ENCODE results near the gene DTX3. TPM values are rescaled to one million over a fixed set of nuclear protein-coding genes. Genes with fewer than 3 reads are reported as not detected.
"Not testable (repeated sequence)": the region's sequence is repeated elsewhere in the genome, so short reads cannot be mapped to it uniquely, and the experiment has no call there.

DTX3 gene
- total RNA-seq, 1 experiment from 2014 or later: 42.9 TPM

DNA sequence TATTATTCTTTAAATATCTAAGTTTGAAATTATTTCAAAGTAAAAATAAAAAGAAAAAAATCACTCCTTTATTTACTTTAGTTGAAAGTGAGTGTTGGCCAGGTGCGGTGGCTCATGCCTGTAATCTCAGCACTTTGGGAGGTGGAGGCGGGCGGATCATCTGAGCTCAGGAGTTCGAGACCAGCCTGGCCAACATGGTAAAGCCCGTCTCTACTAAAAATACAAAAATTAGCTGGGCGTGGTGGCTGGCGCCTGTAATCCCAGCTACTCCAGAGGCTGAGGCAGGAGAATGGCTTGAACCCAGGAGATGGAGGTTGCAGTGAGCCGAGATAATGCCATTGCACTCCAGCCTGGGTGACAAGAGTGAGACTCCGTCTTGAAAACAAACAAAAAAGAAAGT is 32.1 kb downstream of the DTX3 start:
- H3K4me3 ChIP-seq (ENCODE audit: insufficient read depth, low read depth, low read length); H3K36me3 ChIP-seq (replicated peaks; ENCODE audit: control insufficient read depth, insufficient read depth, low read length); DNase-seq: not testable (repeated sequence)
- peaks cover 29% of the 10 kb centered on the region for H3K27me3 ChIP-seq (ENCODE audit: control insufficient read depth, insufficient read depth, low read length)

DNA sequence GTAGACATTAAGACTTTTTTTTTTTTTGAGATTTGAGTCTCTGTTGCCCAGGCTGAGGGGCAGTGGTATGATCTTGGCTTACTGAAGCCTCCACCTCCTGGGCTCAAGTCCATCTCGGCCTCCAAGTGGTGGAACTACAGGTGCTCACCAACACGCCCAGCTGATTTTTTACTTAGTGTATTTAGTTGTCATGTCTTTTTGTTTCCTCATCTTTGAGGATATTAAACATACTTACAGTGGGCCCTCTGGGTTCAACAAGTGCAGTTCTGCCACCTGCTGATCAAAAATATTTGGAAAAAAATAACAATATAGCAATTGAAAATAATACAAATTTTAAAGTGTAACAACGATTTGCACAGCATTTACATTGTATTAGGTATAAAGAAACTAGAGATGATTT is 32.7 kb downstream of the DTX3 start:
- no peaks in the 10 kb centered on the region for H3K36me3 ChIP-seq (replicated peaks; ENCODE audit: control insufficient read depth, insufficient read depth, low read length)
- peaks cover 23% of the 10 kb centered on the region for H3K27me3 ChIP-seq (ENCODE audit: control insufficient read depth, insufficient read depth, low read length)
- no peak overlapping the region for H3K4me3 ChIP-seq (ENCODE audit: insufficient read depth, low read depth, low read length)
- DNase-seq: no peak

DNA sequence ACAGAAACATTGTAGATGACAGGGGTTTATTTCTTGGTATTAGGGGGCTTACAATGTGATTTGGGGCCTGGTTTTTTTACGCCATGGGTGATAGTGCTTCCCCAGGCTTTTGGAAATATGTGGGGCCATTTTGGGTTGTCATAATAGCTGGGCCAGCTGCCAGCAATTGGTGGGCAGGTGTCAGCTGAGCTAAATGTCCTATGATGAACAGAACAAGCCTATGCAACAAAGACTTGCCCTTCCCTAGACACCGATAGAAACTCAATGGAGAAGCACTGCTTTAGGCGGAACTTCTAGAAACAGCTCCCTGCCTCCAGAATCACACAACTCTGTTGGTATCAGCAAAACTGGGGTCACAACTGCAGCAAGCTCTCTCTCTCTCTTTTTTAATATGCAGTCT is 33.5 kb downstream of the DTX3 start:
- H3K27me3 ChIP-seq (ENCODE audit: control insufficient read depth, insufficient read depth, low read length): peaks cover 15% of the 10 kb centered on the region
- no peak for DNase-seq
- no peaks in the 10 kb centered on the region for H3K36me3 ChIP-seq (replicated peaks; ENCODE audit: control insufficient read depth, insufficient read depth, low read length)
- no peak overlapping the region for H3K4me3 ChIP-seq (ENCODE audit: insufficient read depth, low read depth, low read length)

DNA sequence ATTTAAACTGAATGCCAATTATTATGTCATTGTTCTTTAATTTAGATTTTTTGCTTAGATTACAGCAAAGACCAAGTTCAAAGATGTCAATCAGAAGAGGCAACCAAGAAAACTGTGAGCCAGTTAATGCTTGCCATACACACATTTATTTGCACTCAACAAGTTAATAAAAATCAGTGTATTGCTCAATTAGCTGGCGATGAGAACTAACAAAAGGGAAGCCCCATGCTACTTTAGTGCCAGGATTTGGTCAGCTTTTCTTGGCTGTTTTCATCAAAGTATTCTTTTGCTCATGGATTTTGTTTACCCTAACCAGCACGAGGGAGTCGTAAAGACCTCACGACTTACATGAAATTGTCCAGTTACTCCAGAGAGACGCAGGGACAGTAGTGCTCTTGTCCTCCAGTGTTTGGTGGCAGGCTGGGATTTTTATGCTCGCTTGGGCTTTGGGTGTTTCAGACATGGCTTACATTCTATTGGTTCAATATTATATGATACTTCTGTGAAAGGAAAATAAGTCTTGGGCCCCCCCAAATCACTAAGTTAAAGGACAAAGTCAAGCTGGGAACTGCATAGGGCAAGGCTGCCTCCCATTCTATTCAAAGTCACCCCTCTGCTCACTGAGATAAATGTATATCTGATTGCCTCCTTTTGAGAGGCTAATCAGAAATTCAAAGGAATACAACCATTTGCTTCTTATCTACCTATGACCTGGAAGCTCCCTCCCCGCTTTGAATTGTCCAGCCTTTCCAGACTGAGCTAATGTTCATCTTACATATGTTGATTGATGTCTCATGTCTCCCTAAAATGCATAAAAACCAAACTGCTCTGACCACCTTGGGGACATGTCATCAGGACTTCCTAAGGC is 35.8 kb downstream of the DTX3 start:
- no peak for DNase-seq
- Histone ChIP-seq H3K27me3 (ENCODE audit: control insufficient read depth, insufficient read depth, low read length) (peaks cover 2% of the 10 kb centered on the region; the same call in 1 of the 2 replicates), H3K36me3 (replicated peaks; ENCODE audit: control insufficient read depth, insufficient read depth, low read length) (no peaks in the 10 kb centered on the region), H3K4me3 (ENCODE audit: insufficient read depth, low read depth, low read length) (no peak overlapping the region)

DNA sequence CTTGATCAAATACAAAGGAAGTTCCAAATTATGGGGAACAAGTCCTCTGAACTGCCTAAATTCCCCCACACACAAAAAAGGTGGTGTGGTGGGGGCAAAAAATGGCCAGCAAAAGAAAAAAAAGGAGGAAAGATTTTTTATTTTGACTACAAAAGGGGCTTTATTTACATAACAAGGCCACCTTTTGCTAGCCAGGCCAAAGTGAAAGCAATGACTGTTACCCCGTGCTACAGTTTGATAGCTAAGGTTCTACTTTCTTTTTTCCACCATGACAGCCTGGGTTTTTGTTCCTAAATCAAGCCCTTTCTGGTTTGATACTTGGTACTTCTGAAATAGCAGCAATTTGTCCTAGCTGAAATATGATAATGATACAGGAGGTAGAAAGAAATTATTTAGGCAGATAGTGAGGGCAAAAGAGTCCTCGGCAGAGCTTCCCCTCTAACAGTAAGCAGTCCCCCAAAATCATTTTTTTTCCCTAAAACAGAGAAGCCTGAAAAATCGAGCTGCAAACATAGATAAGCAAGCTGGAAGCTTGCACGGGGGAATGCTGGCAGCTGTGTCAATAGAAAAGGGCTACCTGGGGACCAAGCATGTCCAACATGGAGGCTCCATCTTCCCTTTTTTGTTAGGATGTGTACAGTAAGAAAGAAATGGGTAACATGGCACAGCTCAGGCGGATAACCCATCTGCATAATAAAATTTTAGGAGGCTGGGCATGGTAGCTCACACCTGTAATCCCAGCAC is 37.2 kb downstream of the DTX3 start:
- Histone ChIP-seq H3K36me3 (replicated peaks; ENCODE audit: control insufficient read depth, insufficient read depth, low read length) (no peaks in the 10 kb centered on the region), H3K27me3 (ENCODE audit: control insufficient read depth, insufficient read depth, low read length) (no peaks in the 10 kb centered on the region; the same call in 1 of the 2 replicates), H3K4me3 (ENCODE audit: insufficient read depth, low read depth, low read length) (no peak overlapping the region)
- no peak for DNase-seq

DNA sequence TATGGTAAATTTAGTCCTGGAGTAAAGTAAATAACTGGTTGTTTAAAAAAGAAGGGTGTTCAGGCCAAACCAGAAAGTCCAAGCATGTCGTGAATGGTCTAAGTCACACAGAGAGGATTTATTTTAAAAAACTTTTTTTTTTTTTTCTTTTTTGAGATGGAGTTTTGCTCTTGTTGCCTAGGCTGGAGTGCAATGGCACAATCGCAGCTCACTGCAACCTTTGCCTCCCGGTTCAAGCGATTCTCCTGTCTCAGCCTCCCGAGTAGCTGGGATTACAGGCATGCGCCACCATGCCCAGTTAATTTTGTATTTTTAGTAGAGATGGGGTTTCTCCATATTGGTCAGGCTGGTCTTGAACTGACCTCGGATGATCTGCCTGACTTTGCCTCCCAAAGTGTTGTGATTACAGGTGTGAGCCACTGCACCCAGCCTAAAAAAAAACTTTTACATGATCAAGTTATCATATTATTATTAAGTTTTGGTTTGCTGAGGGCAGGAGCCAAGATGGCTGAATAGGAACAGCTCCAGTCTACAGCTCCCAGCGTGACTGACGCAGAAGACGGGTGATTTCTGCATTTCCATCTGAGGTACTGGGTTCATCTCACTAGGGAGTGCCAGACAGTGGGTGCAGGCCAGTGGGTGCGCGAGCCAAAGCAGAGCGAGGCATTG is 41.5 kb downstream of the DTX3 start:
- not testable (repeated sequence) for H3K27me3 ChIP-seq (ENCODE audit: control insufficient read depth, insufficient read depth, low read length); DNase-seq; H3K36me3 ChIP-seq (replicated peaks; ENCODE audit: control insufficient read depth, insufficient read depth, low read length); H3K4me3 ChIP-seq (ENCODE audit: insufficient read depth, low read depth, low read length)

DNA sequence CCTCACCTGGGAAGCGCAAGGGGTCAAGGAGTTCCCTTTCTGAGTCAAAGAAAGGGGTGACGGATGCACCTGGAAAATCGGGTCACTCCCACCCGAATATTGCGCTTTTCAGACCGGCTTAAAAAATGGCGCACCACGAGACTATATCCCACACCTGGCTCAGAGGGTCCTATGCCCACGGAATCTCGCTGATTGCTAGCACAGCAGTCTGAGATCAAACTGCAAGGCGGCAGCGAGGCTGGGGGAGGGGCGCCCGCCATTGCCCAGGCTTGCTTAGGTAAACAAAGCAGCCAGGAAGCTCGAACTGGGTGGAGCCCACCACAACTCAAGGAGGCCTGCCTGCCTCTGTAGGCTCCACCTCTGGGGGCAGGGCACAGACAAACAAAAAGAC is 42.0 kb downstream of the DTX3 start:
- H3K4me3 ChIP-seq (ENCODE audit: insufficient read depth, low read depth, low read length); DNase-seq; H3K36me3 ChIP-seq (replicated peaks; ENCODE audit: control insufficient read depth, insufficient read depth, low read length); H3K27me3 ChIP-seq (ENCODE audit: control insufficient read depth, insufficient read depth, low read length): not testable (repeated sequence)

DNA sequence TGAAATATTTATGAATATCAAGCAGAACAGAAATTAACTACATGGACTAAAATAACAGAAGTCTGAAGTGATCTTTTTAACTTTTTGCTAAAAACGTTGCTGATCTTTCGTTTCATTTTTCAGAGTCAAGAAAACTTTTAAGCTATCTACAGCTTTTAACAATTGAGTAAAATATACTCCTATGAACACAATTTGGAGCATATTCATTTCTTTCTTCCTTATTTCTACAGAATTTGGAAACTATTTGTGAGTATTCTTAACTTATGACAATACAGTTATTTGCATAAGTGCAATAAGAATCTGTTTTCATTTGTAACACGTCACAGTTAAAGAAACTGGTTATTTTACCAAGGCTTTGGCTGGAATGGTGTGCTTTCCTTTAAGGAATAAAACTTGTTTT is 49.4 kb downstream of the DTX3 start:
- DNase-seq: no peak
- Histone ChIP-seq H3K36me3 (replicated peaks; ENCODE audit: control insufficient read depth, insufficient read depth, low read length) (no peaks in the 10 kb centered on the region), H3K27me3 (ENCODE audit: control insufficient read depth, insufficient read depth, low read length) (no peaks in the 10 kb centered on the region), H3K4me3 (ENCODE audit: insufficient read depth, low read depth, low read length) (no peak overlapping the region)

DNA sequence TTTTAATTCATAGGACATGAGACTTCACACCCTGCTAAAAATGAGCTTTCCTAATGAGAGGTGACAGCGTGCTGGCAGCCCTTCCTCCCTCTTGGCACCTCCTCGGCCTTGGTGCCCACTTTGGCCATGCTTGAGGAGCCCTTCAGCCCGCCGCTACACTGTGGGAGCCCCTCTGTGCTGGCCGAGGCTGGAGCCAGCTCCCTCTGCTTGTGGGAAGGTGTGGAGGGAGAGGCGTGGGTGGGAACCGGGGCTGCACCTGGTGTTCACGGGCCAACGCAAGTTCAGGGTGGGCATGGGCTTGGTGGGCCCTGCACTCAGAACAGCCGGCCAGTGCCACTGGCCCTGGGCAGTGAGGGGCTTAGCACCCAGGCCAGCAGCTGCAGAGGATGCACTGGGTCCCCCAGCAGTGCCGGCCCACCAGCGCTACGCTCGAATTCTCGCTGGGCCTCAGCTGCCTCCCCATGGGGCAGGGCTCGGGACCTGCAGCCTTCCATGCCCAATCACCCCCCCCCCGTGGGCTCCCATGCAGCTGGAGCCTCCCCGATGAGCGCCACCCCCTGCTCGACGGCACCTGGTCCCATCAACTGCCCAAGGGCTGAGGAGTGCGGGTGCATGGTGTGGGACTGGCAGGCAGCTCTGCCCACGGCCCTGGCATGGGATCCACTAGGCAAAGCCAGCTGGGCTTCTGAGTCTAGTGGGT is 51.1 kb downstream of the DTX3 start:
- H3K36me3 ChIP-seq (replicated peaks; ENCODE audit: control insufficient read depth, insufficient read depth, low read length): no peaks in the 10 kb centered on the region
- H3K27me3 ChIP-seq (ENCODE audit: control insufficient read depth, insufficient read depth, low read length): no peaks in the 10 kb centered on the region
- H3K4me3 ChIP-seq (ENCODE audit: insufficient read depth, low read depth, low read length): no peak overlapping the region
- no peak for DNase-seq

DNA sequence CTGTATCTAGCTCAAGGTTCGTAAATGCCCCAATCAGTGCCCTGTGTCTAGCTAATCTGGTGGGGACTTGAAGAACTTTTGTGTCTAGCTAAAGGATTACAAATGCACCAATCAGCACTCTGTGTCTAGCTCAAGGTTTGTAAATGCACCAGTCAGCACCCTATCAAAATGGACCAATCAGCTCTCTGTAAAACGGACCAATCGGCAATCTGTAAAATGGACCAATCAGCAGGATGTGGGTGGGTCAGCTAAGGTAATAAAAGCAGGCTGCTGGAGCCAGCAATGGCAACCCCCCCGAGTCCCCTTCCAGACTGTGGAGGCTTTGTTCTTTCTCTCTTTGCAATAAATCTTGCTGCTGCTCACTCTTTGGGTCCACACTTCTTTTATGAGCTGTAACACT is 51.8 kb downstream of the DTX3 start:
- not testable (repeated sequence) for H3K4me3 ChIP-seq (ENCODE audit: insufficient read depth, low read depth, low read length); DNase-seq; H3K27me3 ChIP-seq (ENCODE audit: control insufficient read depth, insufficient read depth, low read length); H3K36me3 ChIP-seq (replicated peaks; ENCODE audit: control insufficient read depth, insufficient read depth, low read length)

DNA sequence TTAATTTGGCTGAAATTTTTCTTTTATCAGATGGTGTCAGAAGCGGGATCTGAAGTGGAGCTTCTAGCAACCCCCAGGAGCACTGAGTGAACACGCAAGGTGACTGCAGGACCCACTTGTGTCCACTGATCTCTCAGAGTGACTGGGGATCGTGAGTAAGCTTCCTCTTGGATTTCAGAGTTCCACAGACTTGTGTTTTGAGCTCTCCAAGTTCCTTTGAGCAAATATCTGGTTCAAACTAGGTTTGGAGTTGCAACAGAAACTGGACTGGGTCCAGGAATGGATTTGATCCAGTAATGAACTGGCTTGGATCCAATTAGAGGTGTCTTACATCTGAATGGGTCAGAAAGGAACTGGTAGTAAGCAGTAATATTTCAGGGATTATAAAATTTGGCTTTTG is 53.1 kb downstream of the DTX3 start:
- H3K27me3 ChIP-seq (ENCODE audit: control insufficient read depth, insufficient read depth, low read length): no peaks in the 10 kb centered on the region
- no peaks in the 10 kb centered on the region for H3K36me3 ChIP-seq (replicated peaks; ENCODE audit: control insufficient read depth, insufficient read depth, low read length)
- DNase-seq: no peak
- H3K4me3 ChIP-seq (ENCODE audit: insufficient read depth, low read depth, low read length): no peak overlapping the region

DNA sequence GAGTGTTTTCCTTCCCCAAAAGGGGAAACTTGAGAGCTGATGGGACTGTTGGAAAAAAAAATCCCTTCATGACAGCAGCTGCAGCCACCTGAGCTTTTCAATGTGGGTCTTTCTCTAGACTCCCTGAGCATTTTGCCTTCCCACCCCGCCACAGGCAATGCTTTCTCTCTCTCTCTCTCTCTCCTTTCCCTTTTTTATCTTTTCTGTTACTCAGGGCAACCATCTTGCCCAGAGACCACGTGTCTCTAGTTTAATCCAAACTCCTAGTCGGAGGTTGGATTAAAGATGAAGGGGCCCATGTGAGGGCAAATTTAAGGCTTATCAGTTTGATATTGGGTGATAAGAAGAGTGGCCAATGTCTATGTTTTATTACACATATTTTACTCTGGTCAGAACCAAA is 54.3 kb downstream of the DTX3 start:
- Histone ChIP-seq H3K27me3 (ENCODE audit: control insufficient read depth, insufficient read depth, low read length) (no peaks in the 10 kb centered on the region), H3K36me3 (replicated peaks; ENCODE audit: control insufficient read depth, insufficient read depth, low read length) (no peaks in the 10 kb centered on the region), H3K4me3 (ENCODE audit: insufficient read depth, low read depth, low read length) (no peak overlapping the region)
- DNase-seq: no peak
